ENCODE results near the gene LUM.
A peak's percentile ranks its signal among the peaks of the same experiment; 100 is the strongest.
"Not testable (repeated sequence)": the region's sequence is repeated elsewhere in the genome, so short reads cannot be mapped to it uniquely, and the experiment has no call there.

LUM gene

GRCh38 chr12:91109148-91109564 is 2.1 kb downstream of the LUM start:
- DNase-seq, result peak; percentile 5

- no peak for DNase-seq
These were observed 3.0 kb downstream of the LUM start for GRCh38 chr12:91108196-91108755.

- no peak for DNase-seq
These were observed 5.0 kb downstream of the LUM start for GRCh38 chr12:91106283-91106682.

GRCh38 chr12:91105807-91106206 is 5.5 kb downstream of the LUM start:
- no peak for DNase-seq

- DNase-seq, result no peak
These were observed 6.4 kb downstream of the LUM start for GRCh38 chr12:91104812-91105466.

- DNase-seq, result no peak
These were observed 7.7 kb downstream of the LUM start for GRCh38 chr12:91103624-91104023.

GRCh38 chr12:91103101-91103500 is 8.2 kb downstream of the LUM start:
- no peak for DNase-seq

- DNase-seq, result no peak
These were observed 10.4 kb downstream of the LUM start for GRCh38 chr12:91100906-91101305.

- DNase-seq, result no peak
These were observed 11.5 kb downstream of the LUM start for GRCh38 chr12:91099836-91100235.

GRCh38 chr12:91099341-91099740 is 12.0 kb downstream of the LUM start:
- DNase-seq, result no peak

GRCh38 chr12:91098941-91099340 is 12.4 kb downstream of the LUM start:
- no peak for DNase-seq

- no peak for DNase-seq
These were observed 12.8 kb downstream of the LUM start for GRCh38 chr12:91098461-91098860.

GRCh38 chr12:91094957-91095356 is 16.3 kb downstream of the LUM start:
- no peak for DNase-seq

- no peak for DNase-seq
These were observed 17.1 kb downstream of the LUM start for GRCh38 chr12:91094032-91094662.

- no peak for DNase-seq
These were observed 18.0 kb downstream of the LUM start for GRCh38 chr12:91093341-91093740.

- DNase-seq, result no peak
These were observed 19.2 kb downstream of the LUM start for GRCh38 chr12:91091916-91092715.

GRCh38 chr12:91089953-91090352 is 21.3 kb downstream of the LUM start:
- DNase-seq, result not testable (repeated sequence)

- no peak for DNase-seq
These were observed 31.3 kb downstream of the LUM start for GRCh38 chr12:91080041-91080440.

- no peak for DNase-seq
These were observed 32.8 kb downstream of the LUM start for GRCh38 chr12:91078501-91078900.

GRCh38 chr12:91077228-91077954 is 33.9 kb downstream of the LUM start:
- DNase-seq, result no peak

- no peak for DNase-seq
These were observed 36.4 kb downstream of the LUM start for GRCh38 chr12:91074851-91075250.

GRCh38 chr12:91074154-91074709 is 37.1 kb downstream of the LUM start:
- no peak for DNase-seq

- DNase-seq, result no peak
These were observed 37.9 kb downstream of the LUM start for GRCh38 chr12:91073426-91073825.
